HG03060 (cell line): ENCODE measurements around the gene UBXN7.
"Not testable (repeated sequence)": the region's sequence is repeated elsewhere in the genome, so short reads cannot be mapped to it uniquely, and the experiment has no call there.

Experiments used
- ATAC-seq: cut with Tn5 transposase; IDR thresholded peaks from one replicate; pipeline ENCODE4 v1.9.1; 2021; ENCODE audit warnings: low read depth, moderate number of reproducible peaks; ENCODE audit not compliant: unreplicated experiment

UBXN7 gene

GRCh38 chr3:196421668-196422067 lies 10.6 kb downstream of the UBXN7 start:
- not testable (repeated sequence) for ATAC-seq

DNA sequence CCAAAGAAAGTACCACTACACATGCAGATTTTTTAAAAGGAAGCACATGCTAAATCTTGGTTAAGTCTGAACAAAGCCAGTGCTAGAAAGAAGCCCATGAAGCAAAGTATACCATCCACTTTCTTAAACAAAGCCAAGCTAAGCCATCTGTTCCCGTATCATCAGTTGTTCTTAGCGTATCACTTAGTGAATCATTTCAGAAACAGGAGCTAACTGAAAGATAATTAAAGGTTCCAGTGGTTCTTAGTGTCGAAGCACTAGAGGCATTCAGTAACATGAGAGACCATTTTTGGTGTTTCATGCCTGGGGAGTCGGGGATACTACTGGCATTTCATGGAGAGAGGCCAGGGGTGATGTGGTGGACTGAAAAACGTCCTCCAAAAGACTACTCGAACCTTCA lies 12.8 kb downstream of the UBXN7 start:
- ATAC-seq = no peak

DNA sequence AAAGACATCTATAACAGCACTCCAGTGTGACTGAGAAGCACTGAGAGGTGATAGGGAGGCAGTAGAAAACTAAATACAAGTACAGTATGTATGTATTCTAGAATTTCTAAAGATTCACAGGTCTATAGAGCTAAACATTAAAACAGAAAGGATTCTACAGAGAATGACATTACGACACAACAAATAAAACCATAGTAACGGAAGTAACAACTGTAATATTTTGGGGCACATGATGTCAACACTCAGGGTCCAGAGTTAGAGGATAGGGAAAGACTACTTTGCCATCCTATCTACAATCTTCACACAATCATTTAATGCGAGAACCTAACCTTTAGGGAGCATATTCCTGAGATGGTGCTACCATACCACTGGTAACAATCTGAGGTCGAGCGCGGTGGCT lies 13.6 kb downstream of the UBXN7 start:
- ATAC-seq = no peak

DNA sequence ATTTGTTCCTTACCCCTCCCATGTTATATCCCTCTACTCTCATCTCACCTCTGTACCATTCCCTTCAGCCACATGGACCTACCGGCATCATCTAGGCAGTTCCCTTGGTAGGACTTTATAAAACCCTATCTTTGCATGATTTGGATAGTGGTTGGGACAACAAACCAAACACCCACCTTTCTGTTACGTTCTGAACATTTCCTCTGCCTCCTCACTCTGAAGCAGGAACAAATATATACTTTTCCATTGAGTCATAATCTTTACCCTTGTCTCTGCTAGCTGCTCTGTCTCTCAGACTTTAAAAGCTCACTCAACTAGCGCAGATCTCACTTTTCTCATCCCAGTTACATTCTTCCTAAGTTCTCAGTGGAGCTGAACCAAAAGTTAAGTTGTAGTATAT lies 17.8 kb downstream of the UBXN7 start:
- ATAC-seq = no peak

- no peak for ATAC-seq
These were observed 19.5 kb downstream of the UBXN7 start for GRCh38 chr3:196412704-196413103.

DNA sequence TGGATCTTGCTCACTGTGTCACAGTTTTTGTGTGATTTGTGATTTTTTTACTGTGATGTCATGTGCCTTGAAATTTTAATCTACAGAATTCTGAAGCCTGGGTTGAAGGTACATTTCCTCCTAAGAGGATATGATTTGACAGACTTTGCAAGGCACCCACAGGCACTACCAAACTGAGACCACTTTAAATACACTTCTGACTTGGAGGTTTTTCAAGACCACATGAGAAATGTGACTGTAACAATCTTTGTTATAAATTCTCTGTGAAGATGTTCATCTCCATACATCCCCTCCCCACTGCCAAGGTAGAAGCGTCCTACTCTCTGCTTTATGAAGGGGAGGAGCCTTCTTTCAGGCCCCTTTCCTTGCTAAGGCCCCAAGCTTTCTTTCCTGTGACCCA lies 22.8 kb downstream of the UBXN7 start:
- no peak for ATAC-seq

GRCh38 chr3:196408565-196409300 lies 23.5 kb downstream of the UBXN7 start:
- no peak for ATAC-seq

- no peak for ATAC-seq
These were observed 25.3 kb downstream of the UBXN7 start for GRCh38 chr3:196406811-196407470.

- no peak for ATAC-seq
These were observed 31.9 kb downstream of the UBXN7 start for GRCh38 chr3:196400331-196400730.

DNA sequence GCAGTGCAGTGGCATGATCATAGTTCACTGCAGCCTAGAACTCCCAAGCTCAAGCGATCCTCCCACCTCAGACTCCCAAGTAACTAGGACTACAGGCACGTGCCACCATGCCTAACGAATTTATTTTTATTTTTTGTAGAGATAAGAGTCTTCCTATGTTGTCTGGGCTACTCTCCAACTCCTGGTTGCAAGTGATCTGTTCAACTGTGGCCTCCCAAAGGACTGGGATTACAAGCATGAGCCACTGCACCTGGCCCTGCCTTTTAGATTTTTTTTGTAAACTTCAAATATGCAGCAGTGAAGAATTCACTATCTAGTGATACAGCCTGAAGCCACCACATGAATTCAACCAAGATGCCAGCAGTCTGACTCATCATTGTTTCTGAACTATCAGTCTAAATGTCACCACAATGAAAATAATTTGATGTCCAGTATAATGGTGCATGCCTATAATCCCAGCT lies 32.7 kb downstream of the UBXN7 start:
- no peak for ATAC-seq

DNA sequence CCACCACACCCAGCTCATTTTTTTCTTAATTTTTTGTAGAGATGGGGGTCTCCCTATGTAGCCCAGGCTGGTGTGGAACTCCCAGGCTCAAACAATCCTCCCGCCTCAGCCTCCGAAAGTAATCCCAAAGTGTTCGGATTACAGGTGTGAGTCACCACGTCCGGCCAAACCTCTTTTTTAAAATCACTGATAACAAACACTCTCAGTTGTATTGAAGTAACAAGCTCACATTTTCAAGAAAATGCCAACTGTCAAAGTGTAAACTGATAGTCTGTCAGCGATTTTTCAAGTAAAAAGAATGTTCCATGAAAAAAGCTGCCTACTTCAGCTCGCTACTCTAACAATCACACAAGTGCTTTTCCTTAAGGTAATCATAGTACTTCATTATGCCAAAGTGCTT lies 33.4 kb downstream of the UBXN7 start:
- ATAC-seq = no peak

GRCh38 chr3:196397941-196398340 lies 34.3 kb downstream of the UBXN7 start:
- no peak for ATAC-seq

DNA sequence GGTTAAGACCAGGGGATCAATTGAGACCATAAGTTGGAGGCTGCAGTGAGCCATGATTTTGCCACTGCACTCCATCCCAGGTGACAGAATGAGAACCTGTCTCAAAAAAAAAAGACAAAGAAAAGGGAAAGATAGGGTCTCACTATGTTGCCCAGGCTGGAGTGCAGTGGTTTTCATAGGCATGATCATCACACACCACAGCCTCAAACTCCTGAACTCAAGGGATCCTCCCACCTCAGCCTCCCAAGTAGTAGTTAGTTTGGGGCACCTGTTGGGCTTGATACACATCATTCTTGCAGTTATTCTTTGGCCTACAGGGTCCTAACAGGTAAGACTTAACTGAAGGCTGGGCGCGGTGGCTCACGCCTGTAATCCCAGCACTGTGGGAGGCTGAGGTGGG lies 42.1 kb downstream of the UBXN7 start:
- no peak for ATAC-seq

- no peak for ATAC-seq
These were observed 43.3 kb downstream of the UBXN7 start for GRCh38 chr3:196388956-196389355.

GRCh38 chr3:196387941-196388340 lies 44.3 kb downstream of the UBXN7 start:
- ATAC-seq = not testable (repeated sequence)

- not testable (repeated sequence) for ATAC-seq
These were observed 45.4 kb downstream of the UBXN7 start for GRCh38 chr3:196386797-196387196.

DNA sequence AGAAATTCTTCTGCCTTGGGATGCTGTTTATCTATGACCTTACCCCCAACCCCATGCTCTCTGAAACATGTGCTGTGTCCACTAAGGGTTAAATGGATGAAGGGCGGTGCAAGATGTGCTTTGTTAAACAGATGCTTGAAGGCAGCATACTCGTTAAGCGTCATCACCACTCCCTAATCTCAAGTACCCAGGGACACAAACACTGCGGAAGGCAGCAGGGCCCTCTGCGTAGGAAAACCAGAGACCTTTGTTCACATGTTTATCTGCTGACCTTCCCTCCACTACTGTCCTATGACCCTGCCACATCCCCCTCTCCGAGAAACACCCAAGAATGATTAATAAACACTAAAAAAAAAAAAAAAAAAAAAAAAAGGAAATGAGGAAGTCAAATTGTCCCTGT lies 46.2 kb downstream of the UBXN7 start:
- ATAC-seq = not testable (repeated sequence)

- ATAC-seq = not testable (repeated sequence)
These were observed 46.8 kb downstream of the UBXN7 start for GRCh38 chr3:196385446-196385845.

DNA sequence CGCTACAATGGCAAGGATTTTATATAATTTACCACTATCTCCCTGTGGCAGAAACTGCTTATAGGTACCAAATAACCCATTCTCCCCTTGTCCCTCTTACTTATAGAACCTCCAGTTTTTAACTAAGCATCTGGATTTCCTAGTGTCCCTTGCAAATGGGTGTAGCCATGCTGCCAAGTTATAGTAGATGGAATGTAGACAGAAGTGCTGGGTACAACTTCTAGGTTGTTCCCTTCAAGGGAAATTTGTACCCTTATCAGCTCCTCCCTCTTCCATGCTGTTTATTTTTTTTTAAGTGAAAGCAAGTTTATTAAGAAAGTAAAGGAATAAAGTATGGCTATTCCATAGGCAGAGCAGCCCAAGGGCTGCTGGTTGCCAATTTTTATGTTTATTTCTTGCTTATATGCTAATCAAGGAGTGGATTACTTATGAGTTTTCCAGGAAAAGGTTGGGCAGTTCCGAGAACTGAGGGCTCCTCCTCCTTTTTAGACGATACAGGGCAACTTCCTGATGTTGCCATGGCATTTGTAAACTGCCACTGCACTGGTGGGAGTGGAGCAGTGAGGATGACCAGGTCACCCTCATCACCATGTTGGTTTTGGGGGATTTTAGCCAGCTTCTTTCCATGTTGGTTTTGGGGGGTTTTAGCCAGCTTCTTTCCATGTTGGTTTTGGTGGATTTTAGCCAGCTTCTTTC lies 53.9 kb downstream of the UBXN7 start:
- no peak for ATAC-seq

DNA sequence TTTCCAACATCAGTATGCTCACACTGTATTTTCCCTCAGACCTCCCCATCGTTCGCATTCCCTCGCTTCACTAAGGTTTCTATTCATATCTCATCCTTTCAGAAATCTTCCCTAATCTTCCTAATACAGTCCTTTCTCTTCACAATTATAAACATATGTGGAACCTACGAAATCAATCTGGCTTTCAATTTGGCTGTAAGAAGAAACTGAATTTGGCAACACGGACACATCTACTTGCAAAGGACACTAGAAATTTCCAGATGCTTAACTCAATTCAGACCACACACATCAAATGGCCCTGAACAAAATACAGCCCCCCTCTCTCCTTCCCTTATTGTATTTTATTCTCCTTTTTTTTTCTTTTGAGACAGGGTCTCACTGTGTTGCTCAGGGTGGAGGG lies 54.9 kb downstream of the UBXN7 start:
- no peak for ATAC-seq

GRCh38 chr3:196365736-196366135 lies 66.5 kb downstream of the UBXN7 start:
- no peak for ATAC-seq

GRCh38 chr3:196360586-196360985 lies 71.6 kb downstream of the UBXN7 start:
- no peak for ATAC-seq
